Measurements from ENCODE around the gene PSRC1. TPM values are rescaled to one million over a fixed set of nuclear protein-coding genes. Genes with fewer than 3 reads are reported as not detected.

The PSRC1 gene
- total RNA-seq, 6 experiments from 2014 or later, result 0.70 to 3.4 (median 1.5) TPM

DNA sequence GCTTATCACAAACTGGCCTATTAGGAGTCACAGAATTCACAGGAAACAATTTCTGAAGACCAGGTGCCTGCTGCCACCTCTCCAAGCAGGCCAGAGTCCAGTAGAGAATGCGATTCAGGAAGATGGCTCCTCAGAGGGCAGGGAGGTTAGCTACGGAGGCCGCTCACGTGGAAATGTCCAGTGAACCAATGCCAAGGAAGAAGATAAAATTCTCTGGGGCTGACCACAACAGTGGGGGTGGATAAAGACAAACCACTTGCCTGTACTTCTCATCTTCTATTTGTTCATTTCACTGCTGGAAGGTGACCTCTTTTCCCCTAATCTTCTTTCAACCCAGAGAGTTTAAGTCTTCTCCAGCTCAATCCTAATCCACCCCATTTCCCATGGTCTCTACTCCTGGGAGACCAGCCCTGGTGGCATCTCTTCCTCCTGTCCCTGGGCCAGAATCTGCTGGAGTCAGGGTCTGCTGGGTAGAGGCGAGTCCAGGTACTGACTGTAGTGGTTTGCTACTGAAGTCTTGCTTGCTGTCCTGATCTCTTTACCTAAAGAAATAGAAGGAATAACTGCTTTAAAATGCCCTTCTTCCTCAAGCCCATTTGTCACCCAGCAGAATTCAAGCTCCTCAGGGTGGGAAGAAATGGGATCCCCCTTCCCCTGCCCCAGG is 3.2 kb downstream of the PSRC1 start:
- WGBS (ENCODE audit: insufficient coverage, low coverage, low lambda C conversion rate, missing lambda C conversion rate), result 84% methylated on average over 5 of the region's 5 CpGs
- intact Hi-C loops (cut with DNase I), result no loop called here
- DNase-seq, result no peak
- no peaks in the 10 kb centered on the region for H3K27me3 ChIP-seq
- peaks cover 0 to 42% (median 14%) of the 10 kb centered on the region in 4 donors for H3K4me1 ChIP-seq
- H3K4me3 ChIP-seq, result no peak overlapping the region
- H3K36me3 ChIP-seq, result no peaks in the 10 kb centered on the region
- TF ChIP-seq CTCF (IDR thresholded peaks at IDR 0.05), result no peak
- no peak for TF ChIP-seq POLR2A (IDR thresholded peaks at IDR 0.05)
- no peak overlapping the region for H3K27ac ChIP-seq
- no peaks in the 10 kb centered on the region for H3K9me3 ChIP-seq
- no peak for ATAC-seq

GRCh38 chr1:109277434-109278204 is 5.3 kb downstream of the PSRC1 start:
- no peaks in the 10 kb centered on the region for H3K36me3 ChIP-seq
- TF ChIP-seq POLR2A (IDR thresholded peaks at IDR 0.05), result peak; percentile 17
- TF ChIP-seq CTCF (IDR thresholded peaks at IDR 0.05), result peak; percentile 74 to 95 (median 88)
- H3K4me3 ChIP-seq, result no peak overlapping the region
- intact Hi-C loops (cut with DNase I), result no loop called here
- ATAC-seq (peak; percentile 77 to 88 (median 79)), DNase-seq (peak; percentile 68 to 84 (median 80))
- peak overlapping the region in 1 of 3 donors; percentile 77 for H3K27ac ChIP-seq
- no peaks in the 10 kb centered on the region for H3K9me3 ChIP-seq
- no peaks in the 10 kb centered on the region for H3K27me3 ChIP-seq
- H3K4me1 ChIP-seq, result peaks cover 0 to 52% (median 14%) of the 10 kb centered on the region in 4 donors
- 27% methylated on average over 4 of the region's 7 CpGs for WGBS (ENCODE audit: insufficient coverage, low coverage, low lambda C conversion rate, missing lambda C conversion rate)

DNA sequence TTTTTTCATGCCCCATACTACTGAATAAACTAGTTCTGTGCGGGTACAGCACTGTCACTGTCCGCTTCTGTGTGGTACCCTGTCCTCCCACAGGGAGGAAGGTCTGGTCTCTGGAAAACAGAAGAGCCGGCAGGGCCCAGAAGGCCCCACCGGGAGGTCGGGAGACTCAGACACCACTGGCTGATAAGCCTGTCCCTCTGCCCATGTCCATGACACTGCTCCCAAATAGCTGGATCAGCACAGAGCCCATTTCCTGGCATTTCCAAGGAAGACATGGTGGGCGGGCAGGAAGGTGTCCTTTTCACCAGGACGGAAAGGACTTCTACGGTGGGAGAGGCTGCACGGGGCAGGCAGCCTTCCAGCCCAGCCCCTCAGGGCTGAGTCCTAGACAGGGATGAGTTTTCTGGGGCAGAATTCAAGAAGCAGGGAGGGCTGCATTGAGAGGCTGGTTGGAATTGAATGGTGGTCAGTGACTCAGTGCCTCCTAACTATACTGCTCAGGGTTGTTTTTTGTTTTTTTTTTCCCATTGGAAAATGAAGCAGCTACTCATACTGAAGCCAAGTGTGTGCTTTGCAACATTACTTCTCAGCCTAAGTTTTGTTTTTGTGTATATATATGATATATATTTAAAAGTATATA is 7.1 kb downstream of the PSRC1 start:
- H3K4me1 ChIP-seq, result peaks cover 0 to 41% (median 14%) of the 10 kb centered on the region in 4 donors
- peak in 1 of 3 donors; percentile 52 for DNase-seq

More for the DNA sequence above, 7.1 kb downstream of the PSRC1 start:
- TF ChIP-seq CTCF (IDR thresholded peaks at IDR 0.05) (no peak), POLR2A (IDR thresholded peaks at IDR 0.05) (no peak)
- no peak overlapping the region for H3K4me3 ChIP-seq
- intact Hi-C loops (cut with DNase I), result no loop called here
- H3K9me3 ChIP-seq, result no peaks in the 10 kb centered on the region
- H3K27me3 ChIP-seq, result no peaks in the 10 kb centered on the region
- H3K27ac ChIP-seq, result peak overlapping the region in 1 of 3 donors; percentile 88
- no peaks in the 10 kb centered on the region for H3K36me3 ChIP-seq
- WGBS (ENCODE audit: insufficient coverage, low coverage, low lambda C conversion rate, missing lambda C conversion rate), result 67% methylated on average over 8 of the region's 9 CpGs
- peak in 3 of 4 donors; percentile 1 to 18 (median 3) for ATAC-seq

Data from right lobe of liver (tissue), 6 donors.